ENCODE results near the gene ATP6V1B1.

ATP6V1B1 gene

GRCh38 chr2:70930371-70931329 is 5.0 kb upstream of the ATP6V1B1 start:
- no peak for DNase-seq

GRCh38 chr2:70931376-70932000 is 4.2 kb upstream of the ATP6V1B1 start:
- DNase-seq, result no peak

GRCh38 chr2:70932631-70933230 is 3.0 kb upstream of the ATP6V1B1 start:
- DNase-seq, result no peak

- DNase-seq, result no peak
These were observed 719 bp upstream of the ATP6V1B1 start for GRCh38 chr2:70934981-70935380.

- no peak for DNase-seq
These were observed 672 bp downstream of the ATP6V1B1 start for GRCh38 chr2:70936165-70936978.

- DNase-seq, result no peak
These were observed 1.5 kb downstream of the ATP6V1B1 start for GRCh38 chr2:70936979-70937811.

- DNase-seq, result no peak
These were observed 2.3 kb downstream of the ATP6V1B1 start for GRCh38 chr2:70937866-70938585.

- no peak for DNase-seq
These were observed 2.9 kb downstream of the ATP6V1B1 start for GRCh38 chr2:70938586-70938950.

GRCh38 chr2:70939001-70939838 is 3.5 kb downstream of the ATP6V1B1 start:
- DNase-seq, result no peak

- no peak for DNase-seq
These were observed 4.3 kb downstream of the ATP6V1B1 start for GRCh38 chr2:70939839-70940580.

GRCh38 chr2:70941186-70941585 is 5.5 kb downstream of the ATP6V1B1 start:
- DNase-seq, result no peak

- no peak for DNase-seq
These were observed 6.0 kb downstream of the ATP6V1B1 start for GRCh38 chr2:70941701-70942100.

- no peak for DNase-seq
These were observed 6.9 kb downstream of the ATP6V1B1 start for GRCh38 chr2:70942396-70943204.

- DNase-seq, result no peak
These were observed 7.6 kb downstream of the ATP6V1B1 start for GRCh38 chr2:70943205-70943871.

GRCh38 chr2:70944111-70944690 is 8.5 kb downstream of the ATP6V1B1 start:
- no peak for DNase-seq

GRCh38 chr2:70946832-70947442 is 11.2 kb downstream of the ATP6V1B1 start:
- DNase-seq, result peak; percentile 42

- DNase-seq, result no peak
These were observed 12.0 kb downstream of the ATP6V1B1 start for GRCh38 chr2:70947556-70948184.

Data from CD4-positive, alpha-beta T cell treated with Interleukin-4 for 4 hours (primary cell).